Activated CD8-positive, alpha-beta memory T cell treated with anti-CD3 and anti-CD28 coated beads for 36 hours (primary cell): Measurements from ENCODE around the gene MCC. TPM values are rescaled to one million over a fixed set of nuclear protein-coding genes. Genes with fewer than 3 reads are reported as not detected.
"Not testable (repeated sequence)": the region's sequence is repeated elsewhere in the genome, so short reads cannot be mapped to it uniquely, and the experiment has no call there.

Source experiments
- CTCF ChIA-PET: fragments of 350-600 bp; sonication (Branson Sonifier 250); formaldehyde crosslinking; loops from one replicate; lab custom pipeline; 2021; ENCODE audit warnings: antibody characterized with exemption; lab: Charles Lee
- POLR2A ChIA-PET: fragments of 350-600 bp; sonication (Branson Sonifier 250); formaldehyde crosslinking; loops from one replicate; lab custom pipeline; 2021; ENCODE audit warnings: antibody characterized with exemption; lab: Charles Lee
- total RNA-seq, 2 experiments: library from RNA; stranded (reverse); gene quantifications; one replicate each; pipeline ENCODE4 v1.2.3, GENCODE V29; 2021

The MCC gene
- total RNA-seq, 2 experiments from 2014 or later: 4.8 to 4.9 TPM

DNA sequence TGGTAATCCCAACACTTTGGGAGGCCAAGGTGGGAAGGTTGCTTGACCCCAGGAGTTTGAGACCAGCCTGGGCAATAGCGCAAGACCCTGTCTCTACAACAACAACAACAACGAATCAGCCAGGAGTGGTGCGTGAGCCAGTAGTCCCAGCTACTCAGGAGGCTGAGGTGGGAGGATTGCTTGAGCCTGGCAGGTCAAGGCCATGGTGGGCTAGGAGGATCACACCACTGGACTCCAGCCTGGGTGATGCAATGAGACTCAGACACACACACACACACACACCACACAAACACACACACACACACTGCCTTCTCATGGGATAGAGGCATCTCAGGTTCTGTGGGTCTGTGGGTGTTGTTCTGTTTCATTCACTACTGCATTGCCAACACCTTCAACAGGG lies 396.6 kb downstream of the MCC start:
- ChIA-PET POLR2A (no interaction called here), CTCF (no interaction called here)

DNA sequence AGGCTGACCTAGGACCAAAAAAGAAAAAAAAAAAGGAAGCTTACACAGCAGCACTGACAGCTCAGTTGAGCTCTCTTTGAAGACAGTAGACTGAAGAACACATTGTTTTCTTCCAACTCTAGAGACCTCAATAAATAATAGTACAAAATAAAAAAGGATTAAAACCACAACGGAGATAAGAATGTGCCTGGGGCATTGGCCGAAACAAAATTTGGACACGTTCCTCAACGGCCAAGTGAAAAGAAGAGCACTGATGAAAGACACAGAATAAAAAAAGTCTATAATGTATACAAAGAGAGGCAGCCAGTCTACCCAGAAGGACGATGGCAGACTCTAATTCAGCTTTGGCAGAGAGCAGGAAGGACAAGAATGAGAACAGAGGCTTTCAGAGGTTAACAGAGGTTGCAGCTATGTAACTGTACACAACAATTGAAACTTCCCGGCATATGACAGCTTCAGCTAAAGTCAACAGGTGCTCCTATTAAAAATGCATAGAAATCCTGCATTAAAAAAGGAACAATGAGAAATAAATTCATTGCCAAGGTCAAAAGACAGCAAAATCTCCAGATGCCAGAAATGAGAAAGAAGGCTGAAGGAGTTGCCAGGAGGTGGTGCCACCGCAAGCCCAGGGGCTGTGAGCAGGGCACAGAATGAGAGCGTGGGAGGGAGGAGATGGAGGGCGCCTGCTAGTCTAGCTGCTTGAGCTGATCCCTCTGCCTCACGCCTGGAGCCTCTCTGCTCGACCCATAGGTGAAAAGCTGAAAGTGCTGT lies 397.7 kb downstream of the MCC start:
- ChIA-PET CTCF (interaction anchor here (1.2 kb wide), 1 partner anchor 95 kb away, joined by 3 read pairs; no protein-coding TSS in a partner anchor), POLR2A (no interaction called here)

DNA sequence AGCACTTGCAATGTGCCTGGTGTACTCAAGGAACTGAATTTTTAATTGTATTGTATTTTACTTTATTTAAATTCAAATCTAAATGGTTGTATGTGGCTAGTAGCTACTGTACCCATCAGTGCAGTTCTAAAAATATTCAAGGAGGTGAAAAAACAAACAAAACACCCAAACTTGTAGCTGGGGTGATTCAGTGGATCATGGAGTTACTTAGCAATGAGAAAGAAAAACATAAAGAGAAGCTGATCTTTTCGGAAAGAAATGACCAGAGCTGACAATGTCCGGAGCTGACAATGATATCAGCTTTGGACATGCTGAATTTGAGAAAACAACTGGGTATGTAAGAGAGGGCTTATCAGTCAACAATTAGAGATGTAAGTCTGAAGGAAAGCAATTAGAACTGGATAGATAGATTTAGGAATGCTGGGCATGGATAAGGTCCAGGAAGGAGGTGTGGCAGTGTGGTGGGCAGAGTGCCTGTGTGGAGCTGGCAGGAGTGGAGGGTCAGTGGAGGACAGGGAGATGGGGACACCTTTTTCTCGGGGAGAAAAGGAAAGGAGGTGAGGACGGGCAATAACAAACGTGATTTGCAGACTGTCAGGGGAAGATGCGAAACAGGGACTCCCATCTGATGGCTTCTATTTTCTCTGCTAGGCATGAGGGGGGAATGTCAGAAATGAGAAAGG lies 398.5 kb downstream of the MCC start:
- ChIA-PET CTCF (interaction anchor here (1.2 kb wide), 1 partner anchor 94 kb away, joined by 3 read pairs; no protein-coding TSS in a partner anchor), POLR2A (no interaction called here)

DNA sequence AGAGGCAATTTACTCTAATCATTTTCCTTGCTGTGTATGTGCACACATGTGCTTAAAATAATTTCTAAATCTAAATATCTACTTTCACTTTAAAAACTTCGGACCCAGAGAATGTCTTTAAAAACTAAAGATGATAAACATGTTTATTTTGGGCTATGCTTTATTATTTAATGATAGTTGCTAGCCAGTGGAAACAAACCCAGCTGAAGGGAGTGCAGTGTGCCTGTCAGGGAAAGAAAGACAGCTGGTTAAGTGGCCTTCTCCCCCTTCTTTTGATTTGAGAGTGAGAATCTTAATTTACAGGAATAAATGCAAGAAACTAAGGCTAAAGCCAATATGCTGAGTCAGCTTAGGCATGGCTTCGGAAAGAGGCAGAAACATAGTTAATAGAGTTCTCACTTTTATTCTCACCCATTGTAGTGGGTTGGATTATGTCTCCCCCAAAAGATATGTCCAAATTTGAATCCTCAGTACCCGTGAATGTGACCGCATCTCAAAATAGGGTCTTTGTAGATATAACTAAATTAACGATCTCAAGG lies 400.2 kb downstream of the MCC start:
- POLR2A ChIA-PET: no interaction called here
- CTCF ChIA-PET: no interaction called here

DNA sequence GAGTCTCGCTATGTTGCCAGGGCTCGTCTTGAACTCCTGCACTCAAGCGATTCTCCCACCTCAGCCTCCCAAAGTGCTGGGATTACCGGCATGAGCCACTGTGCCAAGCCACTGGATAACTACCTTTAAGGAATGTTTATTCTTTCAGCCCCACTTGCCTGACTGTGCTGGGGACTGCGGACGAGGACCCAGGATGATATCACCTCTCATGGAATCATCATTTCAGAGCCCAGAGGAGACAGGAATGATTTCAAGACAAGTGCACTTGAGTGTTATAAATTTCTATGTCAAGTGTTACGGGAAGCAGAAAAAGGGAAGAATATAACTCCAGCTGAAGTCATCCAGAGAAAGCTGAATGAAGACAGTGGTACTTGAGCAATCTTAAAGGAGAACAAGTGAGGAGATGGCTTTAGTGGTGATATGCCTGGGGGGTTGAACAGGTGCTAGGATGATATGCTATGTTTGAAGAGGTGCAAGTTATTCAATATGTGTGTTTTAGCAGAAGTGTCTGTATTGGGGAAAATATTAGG lies 402.3 kb downstream of the MCC start:
- CTCF ChIA-PET: no interaction called here
- POLR2A ChIA-PET: no interaction called here

DNA sequence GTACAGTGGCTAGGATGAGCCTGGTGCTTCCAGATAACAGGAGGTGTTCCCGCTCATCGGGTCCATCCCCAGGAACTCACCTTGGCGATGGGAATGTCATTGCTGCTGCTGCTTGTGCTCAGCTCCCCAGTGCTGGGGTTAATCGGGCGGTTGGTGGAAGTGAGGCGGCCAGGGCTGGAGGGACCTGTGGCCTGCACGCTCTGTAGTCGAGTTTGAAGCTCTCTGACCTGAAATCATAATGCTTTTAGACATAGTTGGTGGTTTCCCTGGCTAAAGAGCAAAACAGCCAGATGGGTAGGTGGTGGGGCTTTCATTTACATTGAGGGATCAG lies 403.2 kb downstream of the MCC start:
- POLR2A ChIA-PET: no interaction called here
- CTCF ChIA-PET: no interaction called here

DNA sequence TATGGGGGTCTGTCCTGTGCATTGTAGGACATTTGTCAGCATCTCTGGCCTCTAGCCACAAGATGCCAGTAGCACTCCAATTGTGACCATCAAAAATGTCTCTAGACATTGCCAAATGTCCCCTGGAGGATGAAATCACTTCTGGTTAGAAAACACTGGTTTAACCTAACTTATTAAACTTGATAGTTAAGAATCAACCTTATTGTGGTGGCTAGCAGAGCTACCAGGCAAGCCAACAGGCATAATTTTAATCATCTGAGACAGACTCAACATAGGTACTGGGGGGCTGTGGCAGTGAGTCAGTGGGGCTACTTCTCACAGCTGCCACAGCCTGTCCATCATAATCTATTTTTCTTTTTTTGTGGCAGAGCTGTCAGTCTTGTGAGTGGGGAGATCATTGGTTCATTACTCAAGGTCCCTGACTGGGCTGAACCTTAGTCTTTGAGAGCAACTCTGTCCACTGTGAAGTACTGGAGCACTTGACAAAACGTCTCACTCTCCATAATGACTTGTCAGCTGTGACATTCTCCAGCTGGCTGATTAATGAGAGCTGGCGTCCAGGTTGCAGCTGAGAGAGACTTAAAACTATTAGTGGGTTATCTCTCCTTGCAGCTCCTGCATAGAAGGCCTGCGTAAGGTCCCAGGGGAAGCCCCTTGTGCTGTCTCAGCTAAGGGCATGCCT lies 403.7 kb downstream of the MCC start:
- POLR2A ChIA-PET: no interaction called here
- CTCF ChIA-PET: no interaction called here

DNA sequence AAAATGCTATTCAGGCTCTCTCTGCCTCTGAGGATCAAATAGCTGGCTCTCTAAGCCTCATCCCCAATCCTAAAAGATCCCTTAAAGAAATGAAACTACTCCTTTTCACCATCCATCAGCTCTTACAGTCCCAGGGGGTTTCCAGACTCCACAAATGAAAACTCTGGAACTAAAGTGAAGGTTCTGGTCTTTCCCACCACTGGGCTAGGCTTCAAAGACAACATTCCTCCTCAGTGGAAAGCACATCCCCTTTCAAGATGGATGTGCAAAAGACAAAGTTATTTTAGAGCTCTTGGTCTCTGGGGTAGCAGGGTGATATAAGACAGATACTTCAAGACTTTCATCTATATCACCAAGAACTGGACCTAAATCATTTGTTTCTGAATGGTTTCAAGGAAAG lies 404.8 kb downstream of the MCC start:
- POLR2A ChIA-PET: no interaction called here
- CTCF ChIA-PET: no interaction called here

DNA sequence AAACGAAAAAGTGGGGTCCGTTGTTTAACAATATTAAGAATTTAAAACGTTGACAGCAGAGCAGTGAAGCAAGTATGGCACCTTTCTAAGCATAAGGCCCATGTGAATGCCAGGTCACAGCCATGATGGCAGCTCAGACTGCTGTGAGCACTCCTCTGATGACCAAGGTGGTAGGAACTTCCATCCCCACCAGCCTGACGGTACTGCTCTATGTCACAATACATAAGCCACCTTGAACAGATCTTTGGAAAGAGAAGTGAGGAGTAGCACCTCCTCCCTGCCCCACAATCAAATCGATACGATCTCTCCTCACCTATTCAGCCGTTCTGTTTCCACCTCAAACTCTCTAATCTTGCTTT lies 405.7 kb downstream of the MCC start:
- ChIA-PET POLR2A (no interaction called here), CTCF (no interaction called here)

DNA sequence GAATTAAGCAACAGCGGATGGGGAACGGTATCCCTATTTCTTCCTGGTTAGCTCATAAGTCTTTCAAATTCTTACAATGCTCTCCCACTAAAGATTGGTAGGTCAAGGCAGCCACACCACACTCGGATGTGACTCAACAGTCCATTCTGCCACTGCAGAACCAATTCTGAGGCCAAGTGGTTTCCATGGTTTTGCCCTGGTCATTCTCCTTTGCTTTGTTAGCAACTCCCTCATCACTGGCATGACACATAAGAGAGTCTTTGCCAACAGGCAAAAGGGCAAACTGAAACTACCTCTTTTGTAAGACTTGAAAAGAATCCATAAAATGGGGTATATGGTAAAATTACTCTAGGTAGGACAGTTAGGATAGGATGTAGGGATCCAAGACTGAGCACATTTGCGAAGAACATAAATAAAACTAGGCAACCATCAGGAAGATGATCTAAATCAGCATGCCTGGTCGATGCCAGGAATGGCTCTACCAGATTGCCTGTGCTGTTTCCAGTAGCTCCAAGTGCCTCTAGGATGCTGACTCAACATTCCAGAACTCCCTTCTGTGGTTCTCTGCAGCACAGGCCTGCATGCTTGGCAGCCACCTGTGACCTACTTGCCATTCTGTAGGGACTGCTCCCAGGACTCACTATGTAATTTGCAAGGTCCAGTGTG lies 406.2 kb downstream of the MCC start:
- ChIA-PET POLR2A (interaction anchor here (0.6 kb wide), 1 partner anchor 439 kb away, joined by 6 read pairs; no protein-coding TSS in a partner anchor), CTCF (no interaction called here)

DNA sequence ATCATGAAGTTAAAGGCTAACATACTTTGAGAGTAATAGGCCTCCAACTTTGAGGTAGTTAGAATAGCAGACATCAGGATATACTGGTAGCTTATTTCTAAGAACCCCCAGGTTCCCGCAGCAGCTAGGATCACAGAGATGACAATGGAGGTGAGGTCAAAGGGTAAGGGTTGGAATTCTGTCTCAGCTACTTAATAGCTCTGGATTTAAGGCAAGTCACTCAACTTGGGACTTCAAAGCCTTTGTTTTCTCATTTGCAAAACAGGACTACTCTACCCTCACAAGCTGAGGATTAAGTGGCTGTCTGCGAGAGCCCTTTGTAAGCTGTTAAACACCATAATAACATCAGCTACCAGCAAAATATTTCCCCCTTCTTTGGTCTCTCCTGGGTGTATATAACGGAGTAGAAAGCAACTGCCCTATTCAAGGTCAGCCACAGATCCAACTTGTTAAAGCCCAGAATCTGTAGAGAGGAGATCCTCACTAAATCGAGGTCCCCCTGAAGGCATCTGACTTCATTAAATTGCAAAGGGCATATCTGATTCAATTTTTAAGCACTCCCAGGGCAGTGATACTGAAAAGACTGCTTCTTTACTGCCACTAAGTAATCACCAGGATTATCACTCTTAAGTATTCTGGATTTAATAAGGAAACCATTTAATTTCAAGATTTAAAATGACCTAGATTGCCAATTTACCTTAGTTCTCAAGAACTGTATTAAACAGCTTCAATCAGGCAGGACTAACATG lies 407.0 kb downstream of the MCC start:
- ChIA-PET POLR2A (no interaction called here), CTCF (no interaction called here)

DNA sequence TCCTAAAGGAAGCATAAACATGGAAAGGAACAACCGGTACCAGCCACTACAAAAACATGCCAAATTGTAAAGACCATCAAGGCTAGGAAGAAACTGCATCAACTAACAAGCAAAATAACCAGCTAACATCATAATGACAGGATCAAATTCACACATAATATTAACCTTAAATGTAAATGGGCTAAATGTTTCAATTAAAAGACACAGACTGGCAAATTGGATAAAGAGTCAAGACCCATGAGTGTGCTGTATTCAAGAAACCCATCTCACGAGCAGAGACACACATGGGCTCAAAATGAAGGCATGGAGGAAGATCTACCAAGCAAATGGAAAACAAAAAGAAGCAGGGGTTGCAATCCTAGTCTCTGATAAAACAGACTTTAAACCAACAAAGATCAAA lies 411.6 kb downstream of the MCC start:
- POLR2A ChIA-PET, CTCF ChIA-PET: not testable (repeated sequence)

DNA sequence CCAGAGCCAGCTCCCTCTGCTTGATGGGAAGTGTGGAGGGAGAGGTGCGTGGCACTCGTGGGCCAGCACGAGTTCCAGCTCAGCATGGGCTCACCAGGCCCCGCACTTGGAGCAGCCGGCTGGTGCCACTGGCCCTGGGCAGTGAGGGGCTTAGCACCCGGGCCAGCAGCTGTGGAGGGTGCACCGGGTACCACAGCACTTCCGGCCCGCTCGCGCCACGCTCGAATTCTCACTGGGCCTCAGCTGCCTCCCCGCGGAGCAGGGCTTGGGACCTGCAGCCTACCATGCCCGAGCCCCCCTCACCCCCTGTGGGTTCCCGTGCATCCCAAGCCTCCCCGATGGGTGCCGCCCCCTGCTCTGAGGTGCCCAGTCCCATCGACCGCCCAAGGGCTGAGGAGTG lies 413.2 kb downstream of the MCC start:
- CTCF ChIA-PET: no interaction called here
- POLR2A ChIA-PET: no interaction called here

DNA sequence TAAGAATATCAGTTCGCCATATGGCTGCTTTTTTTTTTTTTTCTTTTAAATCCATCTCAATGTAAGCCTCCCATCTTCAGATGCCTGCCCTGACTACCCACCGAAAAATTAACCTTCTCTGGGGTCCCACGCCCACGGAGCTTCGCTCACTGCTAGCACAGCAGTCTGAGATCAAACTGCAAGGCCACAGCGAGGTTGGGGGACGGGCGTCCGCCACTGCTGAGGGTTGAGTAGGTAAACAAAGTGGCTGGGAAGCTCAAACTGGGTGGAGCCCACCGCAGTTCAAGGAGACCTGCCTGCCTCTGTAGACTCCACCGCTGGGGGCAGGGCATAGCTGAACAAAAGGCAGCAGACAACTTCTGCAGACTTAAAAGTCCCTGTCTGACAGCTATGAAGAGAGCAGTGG lies 414.6 kb downstream of the MCC start:
- CTCF ChIA-PET: not testable (repeated sequence)
- POLR2A ChIA-PET: interaction anchor here (0.6 kb wide), 1 partner anchor 349 kb away, joined by 4 read pairs; no protein-coding TSS in a partner anchor

DNA sequence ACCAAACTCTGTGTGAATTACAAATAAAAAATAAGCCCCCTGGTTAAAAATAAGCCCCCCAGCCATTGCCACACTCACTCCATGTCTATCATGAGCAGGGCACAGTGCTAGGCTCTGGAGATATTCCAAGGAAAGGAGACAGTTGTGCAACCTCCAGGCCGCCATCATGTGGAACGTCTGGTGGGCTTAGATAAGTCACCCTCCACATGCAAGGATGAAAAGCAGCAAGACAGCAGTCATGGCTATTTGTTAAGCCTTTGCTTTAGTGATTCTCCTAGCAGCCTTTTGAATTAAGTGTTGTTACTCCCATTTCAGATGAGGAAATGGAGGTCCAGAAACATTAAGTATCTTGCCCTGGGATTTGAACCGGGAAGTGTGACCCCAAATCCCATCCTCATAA lies 416.9 kb downstream of the MCC start:
- POLR2A ChIA-PET: no interaction called here
- CTCF ChIA-PET: no interaction called here

DNA sequence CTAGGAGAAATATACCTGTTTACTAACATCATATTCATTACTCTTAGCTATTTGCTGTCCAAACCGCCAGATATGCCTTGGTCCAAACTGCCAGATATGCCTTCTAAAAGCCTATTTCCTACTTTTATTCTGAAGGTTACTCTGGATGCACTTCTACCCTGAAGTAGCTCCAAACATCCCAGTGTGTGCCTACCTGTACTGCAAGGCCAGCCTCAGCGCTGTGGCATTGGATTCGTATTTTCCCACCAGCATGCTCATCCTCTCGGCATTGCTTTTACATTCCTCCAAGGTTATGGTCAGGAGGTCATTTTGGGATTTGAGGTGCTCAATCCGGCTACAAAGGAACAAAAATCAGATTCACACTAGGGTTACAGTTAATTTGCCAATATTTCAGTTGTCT lies 417.4 kb downstream of the MCC start:
- POLR2A ChIA-PET: no interaction called here
- CTCF ChIA-PET: no interaction called here

DNA sequence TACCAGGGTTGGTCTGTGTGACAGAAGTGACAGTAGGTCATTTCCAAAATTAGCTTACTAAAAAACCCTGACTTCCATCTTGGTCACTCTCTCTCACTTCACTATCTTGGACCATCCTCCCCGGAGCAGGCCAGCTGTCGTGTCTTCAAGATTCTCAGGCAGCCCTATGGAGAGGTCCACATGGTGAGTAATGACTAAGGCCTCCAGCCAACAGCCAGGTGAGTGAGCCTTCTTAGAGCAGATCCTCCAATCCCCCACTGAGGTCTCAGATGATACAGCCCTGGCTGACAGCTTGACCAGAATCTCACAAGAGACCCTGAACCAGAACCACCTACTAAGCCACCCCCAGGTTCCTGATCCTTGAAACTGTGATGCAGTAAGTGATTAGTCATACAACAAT lies 419.7 kb downstream of the MCC start:
- POLR2A ChIA-PET: no interaction called here
- CTCF ChIA-PET: no interaction called here

DNA sequence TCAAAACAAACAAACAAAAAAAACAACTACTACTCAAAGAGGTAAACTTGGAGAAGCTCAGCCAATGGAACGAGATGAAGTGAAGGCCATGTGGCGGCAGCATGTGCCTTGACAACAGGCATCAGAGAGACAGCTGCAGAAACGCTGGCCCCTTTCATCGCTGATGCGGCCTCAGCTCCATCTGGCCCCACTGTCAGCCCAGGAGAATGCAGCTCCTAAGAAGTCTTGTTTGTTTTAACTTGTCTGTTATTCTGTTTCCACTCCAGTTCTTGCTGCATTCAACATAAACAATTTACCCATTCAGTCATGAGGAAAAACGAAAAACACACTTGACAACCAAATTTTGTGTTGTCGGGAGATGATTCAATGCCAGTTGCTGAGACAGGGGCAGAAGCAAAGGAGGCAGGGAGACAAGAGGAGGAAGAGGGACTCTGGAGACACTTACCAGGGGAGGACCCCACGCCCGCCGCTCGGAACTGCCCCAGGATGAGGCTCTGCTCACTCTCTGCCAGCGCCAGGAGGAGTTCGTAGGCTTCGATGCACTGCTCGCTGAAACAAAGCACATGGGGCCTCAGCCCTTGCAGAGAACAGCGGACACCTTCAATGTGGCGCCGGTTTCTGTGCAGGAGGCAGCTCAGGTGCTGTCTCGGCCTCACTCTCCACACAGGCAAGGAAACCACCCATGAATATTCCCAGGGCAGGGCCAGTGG lies 420.5 kb downstream of the MCC start:
- POLR2A ChIA-PET: no interaction called here
- CTCF ChIA-PET: no interaction called here
